Keratinocyte (primary cell): ENCODE results near the gene WDR7. TPM values are rescaled to one million over a fixed set of nuclear protein-coding genes. Genes with fewer than 3 reads are reported as not detected.

Experiments
- DNase-seq: peaks from one replicate; pipeline ENCODE4 v3.0.0-alpha.2; 2011; ENCODE audit warnings: low read depth, missing footprints, low spot score
- FAIRE-seq: peaks from 2 replicates; lab custom pipeline; 2011; peaks lifted over from hg19 to GRCh38; lab: Jason Lieb, UNC
- H2AFZ ChIP-seq: 2 replicates; pipeline ENCODE4 v1.6.0; 2012; ENCODE audit warnings: low read length, control low read depth, inconsistent platforms; ENCODE audit not compliant: control insufficient read depth
- H3K27ac ChIP-seq: 2 replicates; pipeline ENCODE4 v1.5.1; 2011; ENCODE audit warnings: low read length; ENCODE audit not compliant: control insufficient read depth, insufficient read depth
- H3K27me3 ChIP-seq: 3 replicates; pipeline ENCODE4 v1.6.0; 2011; ENCODE audit warnings: low read length; ENCODE audit not compliant: control insufficient read depth, insufficient read depth; ENCODE audit errors: extremely low read depth
- H3K36me3 ChIP-seq, 2 experiments: 2 replicates in 1 of 2; 3 replicates in 1 of 2; pipeline ENCODE4 v1.5.1; 2011; ENCODE audit warnings: low read length in 2 of 2, mild to moderate bottlenecking in 1 of 2; ENCODE audit not compliant: control insufficient read depth in 2 of 2, insufficient read depth in 2 of 2; ENCODE audit errors: extremely low read depth in 1 of 2
- H3K4me1 ChIP-seq: 3 replicates; pipeline ENCODE4 v1.5.1; 2011; ENCODE audit warnings: low read length; ENCODE audit not compliant: control insufficient read depth, insufficient read depth; ENCODE audit errors: extremely low read depth
- H3K4me2 ChIP-seq: 3 replicates; pipeline ENCODE4 v1.6.0; 2011; ENCODE audit warnings: low read depth, low read length; ENCODE audit not compliant: control insufficient read depth, insufficient read depth; ENCODE audit errors: extremely low read depth
- H3K4me3 ChIP-seq, 3 experiments: fragments of 200-600 bp in 1 of 3; sonication (generic) in 1 of 3; 2 replicates in 2 of 3; 3 replicates in 1 of 3; pipeline ENCODE4 v1.5.1; 2011 to 2016; ENCODE audit warnings: low read length in 3 of 3, mild to moderate bottlenecking in 3 of 3, control low read depth in 2 of 3, inconsistent platforms in 1 of 3, low read depth in 1 of 3, mixed read lengths in 1 of 3, mixed run types in 1 of 3, moderate library complexity in 1 of 3; ENCODE audit not compliant: control insufficient read depth in 2 of 3, insufficient read depth in 2 of 3; ENCODE audit errors: extremely low read depth in 1 of 3
- H3K79me2 ChIP-seq: 2 replicates; pipeline ENCODE4 v1.6.0; 2012; ENCODE audit warnings: low read length; ENCODE audit not compliant: control insufficient read depth, insufficient read depth
- H3K9ac ChIP-seq: 3 replicates; pipeline ENCODE4 v1.6.0; 2011; ENCODE audit warnings: low read length; ENCODE audit not compliant: control insufficient read depth, insufficient read depth; ENCODE audit errors: extremely low read depth
- H3K9me1 ChIP-seq: 3 replicates; pipeline ENCODE4 v1.6.0; 2011; ENCODE audit warnings: low read length; ENCODE audit not compliant: control insufficient read depth, insufficient read depth; ENCODE audit errors: extremely low read depth
- H3K9me3 ChIP-seq: 2 replicates; pipeline ENCODE4 v1.5.1; 2012; ENCODE audit warnings: low read depth, low read length; ENCODE audit not compliant: control insufficient read depth
- H4K20me1 ChIP-seq: 3 replicates; pipeline ENCODE4 v1.6.0; 2011; ENCODE audit warnings: low read length; ENCODE audit not compliant: control insufficient read depth, insufficient read depth; ENCODE audit errors: extremely low read depth
- CTCF ChIP-seq, 3 experiments: IDR thresholded peaks in 1 of 3; conservative IDR thresholded peaks in 1 of 3; optimal IDR thresholded peaks in 1 of 3; 2 replicates in 2 of 3; 3 replicates in 1 of 3; pipeline versions ENCODE3 to v1.5.1; 2011; ENCODE audit warnings: low read length in 3 of 3, mild to moderate bottlenecking in 3 of 3, moderate library complexity in 2 of 3, control low read depth in 1 of 3, inconsistent platforms in 1 of 3; ENCODE audit not compliant: insufficient read depth in 2 of 3; ENCODE audit errors: extremely low read depth in 1 of 3
- EZH2 ChIP-seq: IDR thresholded peaks from one replicate; pipeline ENCODE4 v1.6.1; 2012; ENCODE audit warnings: inconsistent platforms, mild to moderate bottlenecking, low read length, moderate library complexity
- dilution Hi-C: fragments of 300-500 bp; cut with MboI; formaldehyde crosslinking; loops from one replicate; pipeline ENCODE4 v1.7.0; 2020; ENCODE audit warnings: low sequenced_read_pairs; ENCODE audit not compliant: extremely low pct_ligation_motif_present
- polyA plus RNA-seq, 5 experiments: library from polyadenylated mRNA; depleted of rRNA in 3 of 5; stranded (reverse) in 3 of 5; stranded (forward) in 1 of 5; unstranded in 1 of 5; fragments of >200 nt; gene quantifications; 1 replicate in 1 of 5; 2 replicates in 3 of 5; 3 replicates in 1 of 5; pipeline versions ENCODE4 v1.2.1 to v1.2.3, GENCODE V29; 2011 to 2012; ENCODE audit warnings: missing spikeins in 2 of 5, low read depth in 1 of 5, low replicate concordance in 1 of 5

The WDR7 gene
- polyA plus RNA-seq, 1 donor (not counting 4 experiments of a cell fraction or from before 2014, with no cell fraction given) = 6.9 TPM

DNA sequence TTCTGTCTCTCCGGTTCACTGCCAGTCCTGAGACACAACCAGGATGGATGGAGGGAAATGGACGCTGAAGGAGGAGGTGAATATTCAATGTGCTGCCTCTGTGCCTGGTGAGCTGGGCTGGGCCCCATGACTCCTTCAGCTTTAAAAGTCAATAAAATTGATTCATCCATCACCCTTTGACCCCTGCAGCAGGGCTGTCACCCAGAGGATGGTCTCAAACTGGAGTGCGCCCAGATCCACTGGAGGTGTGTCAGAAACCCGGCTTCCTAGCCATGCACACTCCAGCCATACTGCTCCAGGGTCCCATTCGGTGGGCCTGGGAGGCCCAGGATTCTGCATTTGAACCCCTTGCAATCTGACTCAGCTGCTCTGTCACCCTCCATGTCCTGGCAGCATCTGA lies 401.6 kb downstream of the WDR7 start:
- dilution Hi-C loops = no loop called here
- H2AFZ ChIP-seq = no peak overlapping the region
- no peak for TF ChIP-seq CTCF (optimal IDR thresholded peaks at IDR 0.05 in 1 of 3, IDR thresholded peaks at IDR 0.05 in 1 of 3, conservative IDR thresholded peaks at IDR 0.05 in 1 of 3; ENCODE audit: extremely low read depth in 1 of 3, insufficient read depth in 2 of 3, low read length in 3 of 3)
- no peak for TF ChIP-seq EZH2
- no peaks in the 10 kb centered on the region for H3K9me3 ChIP-seq
- H4K20me1 ChIP-seq = no peaks in the 10 kb centered on the region
- no peaks in the 10 kb centered on the region for H3K36me3 ChIP-seq
- no peaks in the 10 kb centered on the region for H3K4me1 ChIP-seq
- no peak for FAIRE-seq
- H3K27ac ChIP-seq = no peak overlapping the region
- H3K4me2 ChIP-seq = no peak overlapping the region
- no peaks in the 10 kb centered on the region for H3K9me1 ChIP-seq
- no peak for DNase-seq
- H3K4me3 ChIP-seq = no peak overlapping the region
- H3K9ac ChIP-seq = no peak overlapping the region
- H3K27me3 ChIP-seq = no peaks in the 10 kb centered on the region
- H3K79me2 ChIP-seq = no peaks in the 10 kb centered on the region

DNA sequence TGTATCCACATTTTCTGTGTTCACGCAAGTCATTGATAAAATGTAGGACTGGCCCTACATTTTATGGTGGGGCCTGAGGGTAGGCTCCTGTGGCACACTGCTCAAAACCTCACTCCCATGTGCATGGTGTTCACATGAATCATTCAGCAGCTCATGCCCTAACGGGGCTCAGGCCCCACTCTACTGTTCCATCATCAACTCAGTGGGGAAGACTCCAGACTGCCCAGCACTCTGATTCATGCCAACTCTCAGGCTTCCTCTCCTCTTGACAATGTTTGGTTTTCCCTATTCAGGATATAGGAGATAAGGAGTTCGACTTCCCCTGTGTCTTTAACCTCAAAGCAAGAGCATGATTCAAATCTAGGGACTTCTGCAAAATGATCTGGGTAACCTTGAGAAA lies 403.7 kb downstream of the WDR7 start:
- no peaks in the 10 kb centered on the region for H3K4me1 ChIP-seq
- H3K9ac ChIP-seq = no peak overlapping the region
- H3K27ac ChIP-seq = no peak overlapping the region
- H3K4me3 ChIP-seq = no peak overlapping the region
- H3K4me2 ChIP-seq = no peak overlapping the region
- H3K79me2 ChIP-seq = no peaks in the 10 kb centered on the region
- H3K9me1 ChIP-seq = no peaks in the 10 kb centered on the region
- TF ChIP-seq EZH2 = no peak
- no peak for TF ChIP-seq CTCF (optimal IDR thresholded peaks at IDR 0.05 in 1 of 3, IDR thresholded peaks at IDR 0.05 in 1 of 3, conservative IDR thresholded peaks at IDR 0.05 in 1 of 3; ENCODE audit: extremely low read depth in 1 of 3, insufficient read depth in 2 of 3, low read length in 3 of 3)
- H3K27me3 ChIP-seq = no peaks in the 10 kb centered on the region
- no peaks in the 10 kb centered on the region for H4K20me1 ChIP-seq
- no peak overlapping the region for H2AFZ ChIP-seq
- dilution Hi-C loops = no loop called here
- H3K36me3 ChIP-seq = no peaks in the 10 kb centered on the region
- no peaks in the 10 kb centered on the region for H3K9me3 ChIP-seq
- FAIRE-seq (no peak), DNase-seq (no peak)
